Fibroblast of lung (primary cell): ENCODE results near the gene ABCB11.

Source experiments
- EZH2 ChIP-seq: IDR thresholded peaks from 2 replicates; pipeline ENCODE4 v1.5.1; 2012; ENCODE audit warnings: low read length, control low read depth, mild to moderate bottlenecking; ENCODE audit errors: missing control alignments
- TF ChIP-seq, protein P1 (sequence below), 2 donors: IDR thresholded peaks in 1 of 2; conservative IDR thresholded peaks in 1 of 2; 1 replicate in 1 of 2; 2 replicates in 1 of 2; pipeline ENCODE4 v1.5.1; 2011 to 2012; ENCODE audit warnings: low read length in 2 of 2, control low read depth in 1 of 2, inconsistent platforms in 1 of 2, low read depth in 1 of 2, mild to moderate bottlenecking in 1 of 2

- TF ChIP-seq, protein P1, sequence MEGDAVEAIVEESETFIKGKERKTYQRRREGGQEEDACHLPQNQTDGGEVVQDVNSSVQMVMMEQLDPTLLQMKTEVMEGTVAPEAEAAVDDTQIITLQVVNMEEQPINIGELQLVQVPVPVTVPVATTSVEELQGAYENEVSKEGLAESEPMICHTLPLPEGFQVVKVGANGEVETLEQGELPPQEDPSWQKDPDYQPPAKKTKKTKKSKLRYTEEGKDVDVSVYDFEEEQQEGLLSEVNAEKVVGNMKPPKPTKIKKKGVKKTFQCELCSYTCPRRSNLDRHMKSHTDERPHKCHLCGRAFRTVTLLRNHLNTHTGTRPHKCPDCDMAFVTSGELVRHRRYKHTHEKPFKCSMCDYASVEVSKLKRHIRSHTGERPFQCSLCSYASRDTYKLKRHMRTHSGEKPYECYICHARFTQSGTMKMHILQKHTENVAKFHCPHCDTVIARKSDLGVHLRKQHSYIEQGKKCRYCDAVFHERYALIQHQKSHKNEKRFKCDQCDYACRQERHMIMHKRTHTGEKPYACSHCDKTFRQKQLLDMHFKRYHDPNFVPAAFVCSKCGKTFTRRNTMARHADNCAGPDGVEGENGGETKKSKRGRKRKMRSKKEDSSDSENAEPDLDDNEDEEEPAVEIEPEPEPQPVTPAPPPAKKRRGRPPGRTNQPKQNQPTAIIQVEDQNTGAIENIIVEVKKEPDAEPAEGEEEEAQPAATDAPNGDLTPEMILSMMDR (conservative IDR thresholded peaks at IDR 0.05 in 1 of 2, IDR thresholded peaks at IDR 0.05 in 1 of 2; ENCODE audit: low read depth in 1 of 2, low read length in 2 of 2), result no peak
- TF ChIP-seq EZH2, result no peak
Measured at GRCh38 chr2:168916331-168916675, 114.8 kb downstream of the ABCB11 start.
